SK-N-SH treated with all-trans-retinoic acid at 6 μM for 48 hours (cell line): ENCODE measurements around the gene WDTC1.
"Not testable (repeated sequence)": the region's sequence is repeated elsewhere in the genome, so short reads cannot be mapped to it uniquely, and the experiment has no call there.

Source experiments
- ATAC-seq: fragments of 200-7000 bp; cut with Tn5 transposase; 3 replicates; pipeline ENCODE4 v1.9.1; 2020; ENCODE audit warnings: mild to moderate bottlenecking, moderate library complexity
- ARNTL ChIP-seq: fragments of 450-650 bp; formaldehyde crosslinking; IDR thresholded peaks from 2 replicates; pipeline ENCODE4 v1.5.0; 2020; ENCODE audit warnings: low read depth, mild to moderate bottlenecking, moderate library complexity, borderline replicate concordance
- BACH2 ChIP-seq: fragments of 250-450 bp; sonication (Bioruptor Pico); IDR thresholded peaks from 2 replicates; pipeline ENCODE4 v1.9.0; 2021; ENCODE audit warnings: mild to moderate bottlenecking, borderline replicate concordance
- CSDC2 ChIP-seq: fragments of 250-450 bp; sonication (Bioruptor Pico); IDR thresholded peaks from 2 replicates; pipeline ENCODE4 v1.5.0; 2020; ENCODE audit warnings: mild to moderate bottlenecking, moderate library complexity
- ESRRG ChIP-seq: fragments of 250-450 bp; sonication (Bioruptor Pico); IDR thresholded peaks from 2 replicates; pipeline ENCODE4 v1.6.1; 2021; ENCODE audit warnings: mild to moderate bottlenecking
- GLIS3 ChIP-seq: fragments of 250-450 bp; sonication (Bioruptor Pico); IDR thresholded peaks from 2 replicates; pipeline ENCODE4 v1.5.0; 2020; ENCODE audit warnings: mild to moderate bottlenecking, moderate library complexity
- OSR1 ChIP-seq: fragments of 250-450 bp; sonication (Bioruptor Pico); IDR thresholded peaks from 2 replicates; pipeline ENCODE4 v1.8.0; 2022; ENCODE audit warnings: moderate library complexity, mild to moderate bottlenecking, inconsistent platforms
- POU6F1 ChIP-seq: fragments of 250-450 bp; sonication (Bioruptor Pico); IDR thresholded peaks from 2 replicates; pipeline ENCODE4 v1.8.0; 2021; ENCODE audit warnings: low read depth, mild to moderate bottlenecking, moderate library complexity, borderline replicate concordance
- PPARA ChIP-seq: fragments of 250-450 bp; sonication (Bioruptor Pico); IDR thresholded peaks from 2 replicates; pipeline ENCODE4 v1.5.0; 2020; ENCODE audit warnings: mild to moderate bottlenecking, borderline replicate concordance
- RARB ChIP-seq: fragments of 250-450 bp; sonication (Bioruptor Pico); IDR thresholded peaks from 2 replicates; pipeline ENCODE4 v1.8.0; 2021; ENCODE audit warnings: mild to moderate bottlenecking, moderate library complexity
- SNAI2 ChIP-seq: fragments of 250-450 bp; sonication (Bioruptor Pico); IDR thresholded peaks from 2 replicates; pipeline ENCODE4 v1.5.0; 2020; ENCODE audit warnings: mild to moderate bottlenecking, moderate library complexity
- TCF4 ChIP-seq: fragments of 250-450 bp; sonication (Bioruptor Pico); IDR thresholded peaks from 2 replicates; pipeline ENCODE4 v1.8.0; 2021; ENCODE audit warnings: mild to moderate bottlenecking, moderate library complexity, borderline replicate concordance
- TOX ChIP-seq: fragments of 250-450 bp; sonication (Bioruptor Pico); IDR thresholded peaks from 2 replicates; pipeline ENCODE4 v1.8.0; 2021; ENCODE audit warnings: mild to moderate bottlenecking, moderate library complexity, borderline replicate concordance
- ZC3H10 ChIP-seq: fragments of 250-450 bp; sonication (Bioruptor Pico); IDR thresholded peaks from 2 replicates; pipeline ENCODE4 v1.5.1; 2021; ENCODE audit warnings: mild to moderate bottlenecking, moderate library complexity
- ZFP3 ChIP-seq: fragments of 250-450 bp; sonication (Bioruptor Pico); IDR thresholded peaks from 2 replicates; pipeline ENCODE4 v1.5.0; 2020; ENCODE audit warnings: mild to moderate bottlenecking, moderate library complexity
- ZFP30 ChIP-seq: fragments of 450-650 bp; formaldehyde crosslinking; IDR thresholded peaks from 2 replicates; pipeline ENCODE4 v1.5.0; 2022; ENCODE audit warnings: mild to moderate bottlenecking, moderate library complexity
- ZNF70 ChIP-seq: fragments of 450-650 bp; formaldehyde crosslinking; IDR thresholded peaks from 2 replicates; pipeline ENCODE4 v1.5.0; 2020; ENCODE audit warnings: mild to moderate bottlenecking, moderate library complexity
- ZNF8 ChIP-seq: fragments of 450-650 bp; formaldehyde crosslinking; IDR thresholded peaks from 2 replicates; pipeline ENCODE4 v1.5.0; 2020; ENCODE audit warnings: mild to moderate bottlenecking, moderate library complexity
- TF ChIP-seq, protein P1 (sequence below): fragments of 250-450 bp; sonication (Bioruptor Pico); IDR thresholded peaks from 2 replicates; pipeline ENCODE4 v1.5.0; 2020; ENCODE audit warnings: mild to moderate bottlenecking, moderate library complexity
- TF ChIP-seq, protein P2 (sequence below): fragments of 250-450 bp; sonication (Bioruptor Pico); IDR thresholded peaks from 2 replicates; pipeline ENCODE4 v1.5.1; 2021; ENCODE audit warnings: mild to moderate bottlenecking, moderate library complexity
- TF ChIP-seq, protein P3 (sequence below): fragments of 250-450 bp; sonication (Bioruptor Pico); IDR thresholded peaks from 2 replicates; pipeline ENCODE4 v1.5.1; 2020; ENCODE audit warnings: low read depth, mild to moderate bottlenecking, moderate library complexity

WDTC1 gene

GRCh38 chr1:27193194-27193593 is 41.2 kb upstream of the WDTC1 start (continued):
- TF ChIP-seq, protein P1, sequence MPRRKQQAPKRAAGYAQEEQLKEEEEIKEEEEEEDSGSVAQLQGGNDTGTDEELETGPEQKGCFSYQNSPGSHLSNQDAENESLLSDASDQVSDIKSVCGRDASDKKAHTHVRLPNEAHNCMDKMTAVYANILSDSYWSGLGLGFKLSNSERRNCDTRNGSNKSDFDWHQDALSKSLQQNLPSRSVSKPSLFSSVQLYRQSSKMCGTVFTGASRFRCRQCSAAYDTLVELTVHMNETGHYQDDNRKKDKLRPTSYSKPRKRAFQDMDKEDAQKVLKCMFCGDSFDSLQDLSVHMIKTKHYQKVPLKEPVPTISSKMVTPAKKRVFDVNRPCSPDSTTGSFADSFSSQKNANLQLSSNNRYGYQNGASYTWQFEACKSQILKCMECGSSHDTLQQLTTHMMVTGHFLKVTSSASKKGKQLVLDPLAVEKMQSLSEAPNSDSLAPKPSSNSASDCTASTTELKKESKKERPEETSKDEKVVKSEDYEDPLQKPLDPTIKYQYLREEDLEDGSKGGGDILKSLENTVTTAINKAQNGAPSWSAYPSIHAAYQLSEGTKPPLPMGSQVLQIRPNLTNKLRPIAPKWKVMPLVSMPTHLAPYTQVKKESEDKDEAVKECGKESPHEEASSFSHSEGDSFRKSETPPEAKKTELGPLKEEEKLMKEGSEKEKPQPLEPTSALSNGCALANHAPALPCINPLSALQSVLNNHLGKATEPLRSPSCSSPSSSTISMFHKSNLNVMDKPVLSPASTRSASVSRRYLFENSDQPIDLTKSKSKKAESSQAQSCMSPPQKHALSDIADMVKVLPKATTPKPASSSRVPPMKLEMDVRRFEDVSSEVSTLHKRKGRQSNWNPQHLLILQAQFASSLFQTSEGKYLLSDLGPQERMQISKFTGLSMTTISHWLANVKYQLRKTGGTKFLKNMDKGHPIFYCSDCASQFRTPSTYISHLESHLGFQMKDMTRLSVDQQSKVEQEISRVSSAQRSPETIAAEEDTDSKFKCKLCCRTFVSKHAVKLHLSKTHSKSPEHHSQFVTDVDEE (CRISPR knock-in tag): no peak
- TF ChIP-seq, protein P2, sequence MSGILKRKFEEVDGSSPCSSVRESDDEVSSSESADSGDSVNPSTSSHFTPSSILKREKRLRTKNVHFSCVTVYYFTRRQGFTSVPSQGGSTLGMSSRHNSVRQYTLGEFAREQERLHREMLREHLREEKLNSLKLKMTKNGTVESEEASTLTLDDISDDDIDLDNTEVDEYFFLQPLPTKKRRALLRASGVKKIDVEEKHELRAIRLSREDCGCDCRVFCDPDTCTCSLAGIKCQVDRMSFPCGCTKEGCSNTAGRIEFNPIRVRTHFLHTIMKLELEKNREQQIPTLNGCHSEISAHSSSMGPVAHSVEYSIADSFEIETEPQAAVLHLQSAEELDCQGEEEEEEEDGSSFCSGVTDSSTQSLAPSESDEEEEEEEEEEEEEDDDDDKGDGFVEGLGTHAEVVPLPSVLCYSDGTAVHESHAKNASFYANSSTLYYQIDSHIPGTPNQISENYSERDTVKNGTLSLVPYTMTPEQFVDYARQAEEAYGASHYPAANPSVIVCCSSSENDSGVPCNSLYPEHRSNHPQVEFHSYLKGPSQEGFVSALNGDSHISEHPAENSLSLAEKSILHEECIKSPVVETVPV: no peak

DNA sequence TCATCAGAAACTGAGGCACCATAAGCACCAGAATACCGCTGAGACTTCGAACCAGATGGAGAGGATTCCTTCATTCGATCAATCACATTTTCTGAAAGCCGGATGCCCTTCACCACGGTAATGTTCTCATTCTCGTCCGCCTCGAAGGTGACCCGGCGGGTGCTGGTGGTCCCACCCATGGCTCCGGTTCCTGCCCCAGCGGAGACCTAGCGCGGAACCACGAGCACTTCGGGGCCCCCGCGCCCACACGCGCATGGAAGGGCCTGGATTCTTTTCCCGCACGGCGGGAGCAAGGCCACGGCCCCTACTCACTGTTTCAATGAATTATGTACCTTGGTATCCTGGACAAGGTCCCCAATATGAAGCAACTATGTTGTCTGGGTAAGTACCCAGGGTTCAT is 33.1 kb upstream of the WDTC1 start:
- no peak for ATAC-seq

DNA sequence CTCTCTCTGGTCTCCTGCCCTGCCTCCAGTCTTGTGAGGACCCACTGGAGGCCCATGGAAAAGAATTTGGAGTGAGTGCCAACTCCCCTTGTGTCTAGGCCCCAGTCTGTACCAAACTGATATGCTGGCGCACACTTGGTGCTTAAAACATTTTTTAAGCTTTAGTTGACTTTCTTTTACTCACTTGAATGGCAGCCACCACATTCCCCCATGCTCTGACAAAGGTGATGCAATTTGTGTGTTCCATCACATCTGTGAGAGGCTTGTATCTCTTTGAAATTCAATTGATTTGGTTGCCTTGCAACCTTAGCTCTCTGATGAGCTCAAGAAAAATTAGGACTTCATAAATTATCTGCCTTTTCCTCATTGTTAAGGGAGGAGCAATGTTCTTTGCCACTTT is 30.5 kb upstream of the WDTC1 start:
- ATAC-seq: no peak
- no peak for TF ChIP-seq POU6F1 (CRISPR knock-in tag)
- no peak for TF ChIP-seq ZNF8 (CRISPR knock-in tag)
- no peak for TF ChIP-seq ZC3H10 (CRISPR knock-in tag)
- no peak for TF ChIP-seq PPARA (CRISPR knock-in tag)
- no peak for TF ChIP-seq SNAI2 (CRISPR knock-in tag)
- TF ChIP-seq ARNTL (CRISPR knock-in tag): no peak
- TF ChIP-seq GLIS3 (CRISPR knock-in tag): no peak
- no peak for TF ChIP-seq ZFP30 (CRISPR knock-in tag)
- no peak for TF ChIP-seq BACH2 (CRISPR knock-in tag)
- no peak for TF ChIP-seq ESRRG (CRISPR knock-in tag)
- TF ChIP-seq TCF4 (CRISPR knock-in tag): no peak
- TF ChIP-seq CSDC2 (CRISPR knock-in tag): no peak
- no peak for TF ChIP-seq OSR1 (CRISPR knock-in tag)
- no peak for TF ChIP-seq RARB
- TF ChIP-seq, protein P3, sequence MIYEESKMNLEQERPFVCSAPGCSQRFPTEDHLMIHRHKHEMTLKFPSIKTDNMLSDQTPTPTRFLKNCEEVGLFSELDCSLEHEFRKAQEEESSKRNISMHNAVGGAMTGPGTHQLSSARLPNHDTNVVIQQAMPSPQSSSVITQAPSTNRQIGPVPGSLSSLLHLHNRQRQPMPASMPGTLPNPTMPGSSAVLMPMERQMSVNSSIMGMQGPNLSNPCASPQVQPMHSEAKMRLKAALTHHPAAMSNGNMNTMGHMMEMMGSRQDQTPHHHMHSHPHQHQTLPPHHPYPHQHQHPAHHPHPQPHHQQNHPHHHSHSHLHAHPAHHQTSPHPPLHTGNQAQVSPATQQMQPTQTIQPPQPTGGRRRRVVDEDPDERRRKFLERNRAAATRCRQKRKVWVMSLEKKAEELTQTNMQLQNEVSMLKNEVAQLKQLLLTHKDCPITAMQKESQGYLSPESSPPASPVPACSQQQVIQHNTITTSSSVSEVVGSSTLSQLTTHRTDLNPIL: no peak
- no peak for TF ChIP-seq ZFP3
- no peak for TF ChIP-seq TOX (CRISPR knock-in tag)
- TF ChIP-seq ZNF70 (CRISPR knock-in tag): no peak
- TF ChIP-seq, protein P1 (CRISPR knock-in tag): no peak
- TF ChIP-seq, protein P2: no peak

More for the DNA sequence above, 33.1 kb upstream of the WDTC1 start:
- no peak for TF ChIP-seq BACH2 (CRISPR knock-in tag)
- TF ChIP-seq, all 23 proteins: peak for 0

DNA sequence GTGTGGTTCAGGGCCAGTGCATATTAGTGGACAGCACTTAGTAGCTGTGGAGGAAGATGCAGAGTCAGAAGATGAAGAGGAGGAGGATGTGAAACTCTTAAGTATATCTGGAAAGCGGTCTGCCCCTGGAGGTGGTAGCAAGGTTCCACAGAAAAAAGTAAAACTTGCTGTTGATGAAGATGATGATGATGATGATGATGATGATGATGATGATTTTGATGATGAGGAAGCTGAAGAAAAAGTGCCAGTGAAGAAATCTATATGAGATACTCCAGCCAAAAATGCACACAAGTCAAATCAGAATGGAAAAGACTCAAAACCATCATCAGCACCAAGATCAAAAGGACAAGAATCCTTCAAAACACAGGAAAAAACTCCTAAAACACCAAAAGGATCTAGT is 27.2 kb upstream of the WDTC1 start:
- ATAC-seq: not testable (repeated sequence)

DNA sequence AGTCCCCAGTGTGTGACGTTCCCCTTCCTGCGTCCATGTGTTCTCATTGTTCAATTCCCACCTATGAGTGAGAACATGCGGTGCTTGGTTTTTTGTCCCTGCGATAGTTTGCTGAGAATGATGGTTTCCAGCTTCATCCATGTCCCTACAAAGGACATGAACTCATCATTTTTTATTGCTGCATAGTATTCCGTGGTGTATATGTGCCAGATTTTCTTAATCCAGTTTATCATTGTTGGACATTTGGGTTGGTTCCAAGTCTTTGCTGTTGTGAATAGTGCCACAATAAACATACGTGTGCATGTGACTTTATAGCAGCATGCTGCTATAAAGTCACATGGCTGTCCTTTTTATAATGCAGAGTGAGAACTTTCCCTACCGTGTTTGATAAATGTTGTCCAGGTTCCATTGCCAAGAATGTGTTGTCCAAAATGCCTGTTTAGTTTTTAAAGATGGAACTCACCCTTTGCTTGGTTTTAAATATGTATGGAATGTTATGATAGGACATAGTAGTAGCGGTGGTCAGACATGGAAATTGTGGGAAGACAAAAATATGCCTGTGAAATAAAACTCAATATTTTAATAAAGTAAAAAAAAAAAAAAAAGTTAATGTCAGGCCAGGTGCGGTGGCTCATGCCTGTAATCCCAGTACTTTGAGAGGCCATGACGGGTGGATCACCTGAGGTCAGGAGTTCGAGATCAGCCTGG is 26.1 kb upstream of the WDTC1 start:
- not testable (repeated sequence) for ATAC-seq
